GM12874 (cell line): ENCODE results near the gene ALK.

Experiments
- TF ChIP-seq, protein P1 (sequence below): IDR thresholded peaks from 2 replicates; pipeline ENCODE4 v1.5.1; 2011; ENCODE audit warnings: low read depth, mild to moderate bottlenecking, control low read depth, low read length, moderate library complexity; ENCODE audit not compliant: insufficient read depth

Gene ALK

GRCh38 chr2:29250977-29251376 is 670.4 kb downstream of the ALK start:
- TF ChIP-seq, protein P1, sequence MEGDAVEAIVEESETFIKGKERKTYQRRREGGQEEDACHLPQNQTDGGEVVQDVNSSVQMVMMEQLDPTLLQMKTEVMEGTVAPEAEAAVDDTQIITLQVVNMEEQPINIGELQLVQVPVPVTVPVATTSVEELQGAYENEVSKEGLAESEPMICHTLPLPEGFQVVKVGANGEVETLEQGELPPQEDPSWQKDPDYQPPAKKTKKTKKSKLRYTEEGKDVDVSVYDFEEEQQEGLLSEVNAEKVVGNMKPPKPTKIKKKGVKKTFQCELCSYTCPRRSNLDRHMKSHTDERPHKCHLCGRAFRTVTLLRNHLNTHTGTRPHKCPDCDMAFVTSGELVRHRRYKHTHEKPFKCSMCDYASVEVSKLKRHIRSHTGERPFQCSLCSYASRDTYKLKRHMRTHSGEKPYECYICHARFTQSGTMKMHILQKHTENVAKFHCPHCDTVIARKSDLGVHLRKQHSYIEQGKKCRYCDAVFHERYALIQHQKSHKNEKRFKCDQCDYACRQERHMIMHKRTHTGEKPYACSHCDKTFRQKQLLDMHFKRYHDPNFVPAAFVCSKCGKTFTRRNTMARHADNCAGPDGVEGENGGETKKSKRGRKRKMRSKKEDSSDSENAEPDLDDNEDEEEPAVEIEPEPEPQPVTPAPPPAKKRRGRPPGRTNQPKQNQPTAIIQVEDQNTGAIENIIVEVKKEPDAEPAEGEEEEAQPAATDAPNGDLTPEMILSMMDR: no peak

GRCh38 chr2:29249666-29250253 is 671.6 kb downstream of the ALK start:
- TF ChIP-seq, protein P1: no peak

- TF ChIP-seq, protein P1: no peak
Observed at GRCh38 chr2:29247336-29247914, 674.0 kb downstream of the ALK start.

- TF ChIP-seq, protein P1: no peak
Observed at GRCh38 chr2:29246383-29247300, 674.7 kb downstream of the ALK start.

DNA sequence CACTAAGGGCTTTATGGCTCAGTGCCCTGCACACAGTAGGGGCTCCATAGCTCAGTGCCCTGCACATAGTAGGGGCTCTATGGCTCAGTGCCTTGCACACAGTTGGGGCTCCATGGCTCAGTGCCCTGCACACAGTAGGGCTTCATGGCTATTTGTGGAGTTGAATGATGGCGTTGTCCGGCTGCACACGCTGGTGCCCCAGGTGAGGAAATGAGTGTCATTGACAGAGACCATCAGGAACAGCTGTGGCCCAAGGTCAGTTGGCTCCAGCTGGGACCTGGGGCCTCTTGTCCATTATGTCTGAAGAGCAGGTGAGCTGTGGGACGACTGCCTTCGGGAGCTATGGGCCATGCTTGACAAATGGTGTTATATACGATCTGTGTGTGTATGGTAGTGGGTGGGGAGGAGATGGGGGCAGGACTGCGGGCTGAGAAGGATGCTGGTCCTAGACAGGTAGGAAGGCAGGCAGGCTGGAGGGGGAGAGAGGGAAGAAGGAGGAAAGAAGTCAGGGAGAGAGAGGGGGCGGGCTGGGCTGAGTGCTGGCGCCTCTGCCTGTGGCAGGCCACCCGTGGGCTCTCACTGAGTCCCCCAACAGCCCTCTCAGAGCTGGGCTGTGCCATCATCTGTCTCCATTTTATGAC is 675.5 kb downstream of the ALK start:
- TF ChIP-seq, protein P1: no peak

GRCh38 chr2:29242621-29243375 is 678.6 kb downstream of the ALK start:
- TF ChIP-seq, protein P1: no peak
